Measurements from ENCODE around the gene EXOC6.

Gene EXOC6

GRCh38 chr10:92957223-92958010 lies 109.1 kb downstream of the EXOC6 start:
- ChIA-PET POLR2A (no interaction called here), CTCF (interaction anchor here (0.9 to 4.2 kb wide), 3 partner anchors 7 to 84 kb away, joined by 3 to 44 read pairs (median 3); no protein-coding TSS in a partner anchor)
- DNase-seq (ENCODE audit: low read depth, low spot score), result no peak
- no peak overlapping the region for H3K4me3 ChIP-seq (ENCODE audit: low read depth, low read length)
- TF ChIP-seq CTCF (IDR thresholded peaks at IDR 0.05; ENCODE audit: insufficient read depth, low read length, missing control alignments), result no peak

- no peak for TF ChIP-seq CTCF (IDR thresholded peaks at IDR 0.05; ENCODE audit: insufficient read depth, low read length, missing control alignments)
- ChIA-PET CTCF (interaction anchor here (0.6 to 2.6 kb wide), 5 partner anchors 10 to 75 kb away, joined by 3 to 8 read pairs (median 3); no protein-coding TSS in a partner anchor), POLR2A (no interaction called here)
- no peak for DNase-seq (ENCODE audit: low read depth, low spot score)
- H3K4me3 ChIP-seq (ENCODE audit: low read depth, low read length), result no peak overlapping the region
These were observed 113.3 kb downstream of the EXOC6 start for GRCh38 chr10:92961638-92962037.

- DNase-seq (ENCODE audit: low read depth, low spot score), result no peak
- CTCF ChIA-PET, result interaction anchor here (0.7 to 3.5 kb wide), 52 partner anchors 7 to 554 kb away, joined by 3 to 44 read pairs (median 5); no protein-coding TSS in a partner anchor
- no peak for TF ChIP-seq CTCF (IDR thresholded peaks at IDR 0.05; ENCODE audit: insufficient read depth, low read length, missing control alignments)
- POLR2A ChIA-PET, result no interaction called here
- no peak overlapping the region for H3K4me3 ChIP-seq (ENCODE audit: low read depth, low read length)
These were observed 117.0 kb downstream of the EXOC6 start for GRCh38 chr10:92965314-92965713.

- no peak for DNase-seq (ENCODE audit: low read depth, low spot score)
- no peak overlapping the region for H3K4me3 ChIP-seq (ENCODE audit: low read depth, low read length)
- POLR2A ChIA-PET, result interaction anchor here (0.6 kb wide), 1 partner anchor 474 kb away, joined by 3 read pairs; no protein-coding TSS in a partner anchor
- CTCF ChIA-PET, result interaction anchor here (1.0 to 1.5 kb wide), 4 partner anchors 19 to 103 kb away, joined by 3 to 4 read pairs (median 3); no protein-coding TSS in a partner anchor
- TF ChIP-seq CTCF (IDR thresholded peaks at IDR 0.05; ENCODE audit: insufficient read depth, low read length, missing control alignments), result no peak
These were observed 119.3 kb downstream of the EXOC6 start for GRCh38 chr10:92967641-92968040.

- peak; percentile 54 for DNase-seq (ENCODE audit: low read depth, low spot score)
- no peak for TF ChIP-seq CTCF (IDR thresholded peaks at IDR 0.05; ENCODE audit: insufficient read depth, low read length, missing control alignments)
- POLR2A ChIA-PET, result no interaction called here
- CTCF ChIA-PET, result interaction anchor here (1.0 to 1.2 kb wide), 2 partner anchors 39 to 383 kb away, joined by 3 read pairs; no protein-coding TSS in a partner anchor
- no peak overlapping the region for H3K4me3 ChIP-seq (ENCODE audit: low read depth, low read length)
These were observed 120.8 kb downstream of the EXOC6 start for GRCh38 chr10:92969151-92969550.

- ChIA-PET POLR2A (no interaction called here), CTCF (no interaction called here)
- DNase-seq (ENCODE audit: low read depth, low spot score), result no peak
- TF ChIP-seq CTCF (IDR thresholded peaks at IDR 0.05; ENCODE audit: insufficient read depth, low read length, missing control alignments), result no peak
- H3K4me3 ChIP-seq (ENCODE audit: low read depth, low read length), result no peak overlapping the region
These were observed 122.2 kb downstream of the EXOC6 start for GRCh38 chr10:92970301-92971070.

Data from AG04449 (cell line).